GM19395 (cell line): ENCODE data around the gene FANCE.

Experiments
- ATAC-seq: cut with Tn5 transposase; IDR thresholded peaks from one replicate; pipeline ENCODE4 v1.9.1; 2021; ENCODE audit warnings: mild to moderate bottlenecking, moderate library complexity; ENCODE audit not compliant: unreplicated experiment

The FANCE gene

DNA sequence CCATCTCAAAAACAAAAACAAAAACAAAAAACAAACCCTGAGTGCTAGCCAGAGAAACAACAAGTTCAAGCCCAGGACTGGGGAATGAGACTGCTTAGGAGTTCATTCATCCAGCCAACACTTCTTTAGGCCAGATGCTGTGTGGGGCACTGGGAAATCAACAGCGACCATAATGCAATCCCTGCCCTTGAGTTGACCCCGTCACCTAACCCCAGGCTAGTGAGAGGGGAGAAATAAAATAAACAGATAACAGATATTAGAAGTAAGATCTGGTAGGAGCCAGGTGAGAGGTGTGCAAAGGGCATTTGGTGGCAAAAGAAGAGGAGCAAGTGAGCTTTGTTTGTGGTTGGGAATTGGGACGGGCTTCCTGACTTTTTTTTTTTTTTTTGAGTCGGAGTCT is 11.2 kb downstream of the FANCE start:
- no peak for ATAC-seq

DNA sequence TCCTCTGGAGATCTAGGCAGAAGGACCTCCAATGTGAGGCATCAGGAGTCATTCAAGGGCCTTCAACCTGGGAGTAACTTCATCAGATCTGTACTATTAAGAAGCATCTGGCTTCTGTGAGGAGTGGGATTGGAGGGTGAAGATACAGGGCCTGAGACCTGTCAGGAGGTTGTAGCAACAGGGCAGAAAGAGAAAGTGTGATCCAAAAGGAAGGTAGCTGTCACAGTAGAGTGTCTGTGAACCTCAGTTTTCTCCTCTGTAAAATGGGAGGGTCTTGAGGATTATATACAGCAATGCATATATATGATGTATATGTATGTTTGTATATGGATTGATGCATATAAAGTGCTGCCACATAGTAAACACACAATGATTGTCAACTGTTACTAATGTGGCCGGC is 13.5 kb downstream of the FANCE start:
- no peak for ATAC-seq

DNA sequence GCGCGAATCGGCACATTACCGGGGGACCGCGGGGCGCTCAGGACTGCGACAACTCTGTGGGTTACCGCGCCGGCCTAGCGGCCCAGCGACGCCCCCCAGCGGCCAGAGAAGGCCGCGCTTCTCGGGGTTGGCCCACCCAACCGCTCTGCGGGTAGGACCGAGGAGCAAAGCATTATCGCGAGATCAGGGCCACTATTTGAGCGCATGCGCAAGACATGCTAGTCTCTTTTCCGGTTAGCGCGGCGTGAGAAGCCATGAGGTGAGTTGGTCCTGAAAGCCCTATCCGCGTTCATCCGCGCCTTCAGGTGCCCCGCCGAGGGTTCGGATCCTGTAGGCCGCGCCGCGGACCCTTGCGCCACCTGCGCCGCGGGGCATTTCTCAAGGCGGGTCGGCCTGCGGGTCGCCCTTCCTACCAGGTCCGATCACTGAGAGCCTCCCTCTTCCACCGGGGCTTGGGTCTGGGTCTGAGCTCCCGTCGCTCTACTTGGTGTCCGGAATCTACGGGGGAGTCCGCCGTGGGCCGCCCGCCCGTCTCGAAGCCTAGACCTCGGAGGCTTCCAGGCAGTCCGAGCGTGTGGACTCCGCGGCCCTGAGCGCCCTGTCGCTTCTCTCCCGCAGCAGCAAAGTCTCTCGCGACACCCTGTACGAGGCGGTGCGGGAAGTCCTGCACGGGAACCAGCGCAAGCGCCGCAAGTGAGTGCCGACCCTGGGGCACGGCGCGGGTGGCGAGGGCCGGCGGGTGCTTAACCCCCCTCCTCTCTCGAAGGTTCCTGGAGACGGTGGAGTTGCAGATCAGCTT is 16.2 kb downstream of the FANCE start, which contains the start of gene RPL10A:
Gene RPL10A, plus strand, starts transcription at position 221 of the 799 bp plus-strand sequence. Its CDS starts 34 bp downstream, at position 255.
- ATAC-seq: peak; percentile 70

DNA sequence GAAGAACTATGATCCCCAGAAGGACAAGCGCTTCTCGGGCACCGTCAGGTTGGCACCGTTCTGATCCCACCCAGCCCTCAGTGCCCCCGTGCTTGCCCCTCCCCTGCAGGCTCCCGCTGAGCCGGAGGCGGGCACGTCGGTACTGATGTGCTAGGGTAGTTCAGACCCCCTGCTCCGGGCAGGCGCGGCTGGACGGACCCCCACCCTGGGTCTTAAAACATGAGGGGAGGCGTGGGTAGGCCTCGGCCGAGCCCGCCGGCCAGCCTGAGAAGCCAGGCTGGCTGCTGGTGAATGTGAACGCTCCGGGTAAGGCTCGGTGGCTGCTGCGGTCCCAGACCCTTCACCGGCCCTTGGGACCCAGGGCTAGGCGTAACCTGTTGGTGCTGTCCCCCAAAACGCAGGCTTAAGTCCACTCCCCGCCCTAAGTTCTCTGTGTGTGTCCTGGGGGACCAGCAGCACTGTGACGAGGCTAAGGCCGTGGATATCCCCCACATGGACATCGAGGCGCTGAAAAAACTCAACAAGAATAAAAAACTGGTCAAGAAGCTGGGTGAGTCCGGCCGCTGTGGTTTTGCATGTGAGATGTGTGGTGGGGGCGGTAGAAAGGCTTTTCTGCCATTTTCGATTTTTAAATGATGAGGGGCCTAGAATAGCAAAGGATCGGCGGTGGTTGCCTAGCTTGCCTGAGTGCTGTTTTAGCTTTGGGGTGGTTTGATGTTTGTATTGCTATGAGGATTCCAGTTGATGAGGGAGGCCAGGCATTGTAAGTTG is 17.0 kb downstream of the FANCE start:
- no peak for ATAC-seq

DNA sequence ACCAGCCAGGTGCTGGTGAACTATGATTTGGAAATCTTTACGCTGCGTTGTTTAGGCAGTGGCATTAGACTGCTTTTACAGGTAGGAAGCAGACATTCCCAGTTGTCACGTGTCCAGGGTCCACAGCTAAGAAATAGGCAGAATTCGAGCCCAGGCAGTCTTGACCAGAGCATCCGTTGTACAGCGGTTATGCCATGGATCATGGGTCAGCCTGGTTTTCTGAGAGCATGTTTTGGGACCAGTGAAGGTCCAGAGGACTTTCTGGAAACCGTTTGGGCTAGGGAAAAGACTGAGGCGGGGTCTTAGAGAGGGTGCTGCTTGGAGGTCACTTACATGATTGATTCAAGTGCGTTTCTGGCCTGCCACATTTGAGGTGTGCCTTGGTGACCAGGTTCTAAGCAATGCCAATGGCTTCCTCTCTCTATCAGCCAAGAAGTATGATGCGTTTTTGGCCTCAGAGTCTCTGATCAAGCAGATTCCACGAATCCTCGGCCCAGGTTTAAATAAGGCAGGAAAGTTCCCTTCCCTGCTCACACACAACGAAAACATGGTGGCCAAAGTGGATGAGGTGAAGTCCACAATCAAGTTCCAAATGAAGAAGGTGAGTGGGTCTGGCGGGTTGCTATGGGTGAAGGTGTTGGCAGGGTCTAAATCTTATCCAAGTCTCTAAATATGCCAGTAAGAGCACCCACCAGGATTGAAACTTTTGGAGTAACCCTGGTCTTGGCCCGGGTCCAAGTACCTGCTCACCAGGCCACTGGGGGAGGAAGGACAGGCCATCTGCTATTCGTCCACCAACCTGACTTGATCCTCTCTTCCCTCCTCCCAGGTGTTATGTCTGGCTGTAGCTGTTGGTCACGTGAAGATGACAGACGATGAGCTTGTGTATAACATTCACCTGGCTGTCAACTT is 17.9 kb downstream of the FANCE start:
- ATAC-seq: no peak

DNA sequence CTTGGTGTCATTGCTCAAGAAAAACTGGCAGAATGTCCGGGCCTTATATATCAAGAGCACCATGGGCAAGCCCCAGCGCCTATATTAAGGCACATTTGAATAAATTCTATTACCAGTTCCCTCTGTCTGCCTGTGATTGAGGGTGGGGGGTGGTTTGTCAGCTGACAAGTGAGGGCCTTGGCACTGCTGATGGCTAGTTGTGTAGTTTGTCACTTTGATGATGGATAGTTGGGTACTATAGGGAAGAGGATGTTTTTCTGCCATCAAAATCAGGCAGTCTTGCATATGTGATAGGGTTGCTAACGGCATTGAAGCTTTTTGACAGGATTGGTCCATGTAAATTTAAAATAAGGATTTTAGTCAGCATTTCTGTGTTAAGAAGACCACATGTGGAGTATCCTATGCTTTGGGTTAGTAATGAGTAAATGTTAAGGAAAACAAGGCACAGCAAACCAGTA is 18.6 kb downstream of the FANCE start:
- no peak for ATAC-seq

DNA sequence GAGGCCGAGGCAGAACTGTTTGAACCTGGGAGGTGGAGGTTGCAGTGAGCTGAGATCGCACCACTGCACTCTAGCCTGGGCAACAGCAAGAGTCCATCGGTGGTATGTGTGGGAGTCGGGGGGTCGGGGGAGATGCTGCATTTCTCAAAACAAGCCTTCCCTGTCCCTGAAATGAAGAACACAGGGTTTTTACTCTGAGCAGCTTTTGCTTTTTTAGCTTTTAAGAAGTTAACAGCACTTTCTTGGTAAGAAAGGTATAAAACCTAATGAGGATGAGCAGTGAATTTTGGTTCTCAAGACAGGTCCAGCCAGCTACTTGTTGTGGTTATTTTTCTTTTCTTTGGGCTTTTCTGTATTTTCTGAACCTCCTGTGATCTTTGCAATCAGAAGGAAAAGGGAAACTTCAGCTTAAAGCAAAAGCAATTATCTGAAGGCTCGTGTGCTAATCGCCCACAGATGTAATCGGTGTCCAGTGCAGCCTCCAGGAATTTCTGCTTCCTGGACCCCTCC is 19.8 kb downstream of the FANCE start:
- ATAC-seq: no peak

DNA sequence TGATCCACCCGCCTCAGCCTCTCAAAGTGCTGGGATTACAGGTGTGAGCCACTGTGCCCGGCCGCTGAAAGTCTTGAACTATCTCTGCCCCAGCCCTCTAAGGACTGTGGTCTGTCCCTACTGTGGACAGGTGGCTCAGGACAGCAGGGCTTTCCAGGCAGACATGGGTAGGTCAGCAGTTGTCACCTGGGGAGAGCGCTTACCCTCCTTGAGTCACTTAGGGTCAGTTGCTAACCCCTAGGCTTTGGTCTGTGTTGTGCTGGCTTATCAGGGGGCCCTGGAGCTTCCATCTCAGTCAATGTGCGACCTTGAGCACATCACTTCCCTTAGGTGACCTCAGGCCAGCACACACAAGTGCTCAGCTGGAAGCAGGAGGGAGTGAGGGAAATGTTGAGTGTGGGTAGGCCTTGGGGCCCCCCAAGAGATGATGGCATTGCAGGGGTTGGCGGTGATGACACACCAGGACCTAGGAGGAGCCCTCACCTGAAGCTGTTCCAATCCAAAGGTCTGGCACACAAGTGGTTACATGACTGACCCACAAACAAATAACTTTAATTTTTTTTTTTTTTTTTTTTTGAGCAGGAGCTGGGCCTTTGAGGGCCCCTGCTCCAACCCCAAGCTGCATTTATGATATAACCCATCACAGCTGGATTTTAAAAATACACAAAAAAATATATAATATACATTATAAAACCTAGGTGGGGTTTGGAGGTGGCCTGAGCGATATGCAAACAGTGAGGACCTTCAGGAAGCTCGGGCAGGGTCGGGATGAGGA is 21.1 kb downstream of the FANCE start:
- ATAC-seq: no peak

DNA sequence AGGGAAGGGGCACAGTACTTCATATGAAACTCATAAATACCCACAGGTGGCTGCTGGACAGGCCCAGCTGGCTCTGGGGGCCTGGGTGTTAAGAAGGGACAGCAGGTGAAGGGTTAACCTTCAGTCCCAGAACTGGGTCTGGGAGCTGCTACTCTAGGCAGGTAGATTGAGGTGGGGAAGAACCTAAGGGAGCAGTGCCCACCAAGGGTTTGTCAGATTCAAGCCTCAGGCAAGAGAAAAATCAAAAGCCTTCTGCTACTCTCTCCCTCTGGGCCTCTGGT is 21.7 kb downstream of the FANCE start:
- no peak for ATAC-seq

DNA sequence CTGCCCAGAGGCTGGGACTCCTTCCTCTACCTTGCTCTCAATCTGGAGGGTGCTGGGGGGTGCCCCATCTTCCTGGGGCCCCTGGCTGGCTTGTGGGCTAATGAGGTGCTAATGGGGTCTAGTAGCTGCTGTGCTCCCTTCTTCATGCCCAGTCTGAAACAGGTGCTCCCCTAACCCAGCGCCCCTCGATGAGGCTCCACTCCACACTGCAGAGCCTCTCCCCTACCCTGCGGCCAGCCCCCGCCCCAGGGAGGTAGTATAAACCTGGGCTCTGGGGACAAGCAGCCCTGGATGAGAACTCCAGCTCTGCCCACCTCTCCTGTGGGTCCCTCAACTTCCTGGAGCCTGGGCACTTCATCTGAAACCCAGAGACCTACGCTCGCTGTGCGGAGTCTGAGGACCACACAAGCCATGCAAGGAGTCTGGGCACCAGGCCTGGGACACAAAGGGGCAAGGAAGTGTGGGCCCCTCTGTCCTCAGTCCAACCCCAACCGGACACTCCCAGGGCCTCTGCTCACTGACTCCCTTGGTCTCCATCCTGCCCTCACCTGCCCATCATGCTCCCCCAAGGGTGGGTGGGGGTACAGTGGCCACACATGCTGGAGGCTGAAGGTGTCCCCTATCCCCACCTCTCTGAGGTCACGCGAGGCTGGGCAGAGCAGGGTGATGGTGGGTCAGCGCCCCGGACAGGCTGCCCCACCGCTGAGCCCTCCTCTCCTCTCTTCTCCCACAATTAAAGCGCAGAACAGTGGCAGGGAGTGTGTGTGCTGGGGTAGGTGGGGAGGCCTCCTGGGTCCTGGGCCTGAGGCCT is 22.2 kb downstream of the FANCE start:
- ATAC-seq: no peak

DNA sequence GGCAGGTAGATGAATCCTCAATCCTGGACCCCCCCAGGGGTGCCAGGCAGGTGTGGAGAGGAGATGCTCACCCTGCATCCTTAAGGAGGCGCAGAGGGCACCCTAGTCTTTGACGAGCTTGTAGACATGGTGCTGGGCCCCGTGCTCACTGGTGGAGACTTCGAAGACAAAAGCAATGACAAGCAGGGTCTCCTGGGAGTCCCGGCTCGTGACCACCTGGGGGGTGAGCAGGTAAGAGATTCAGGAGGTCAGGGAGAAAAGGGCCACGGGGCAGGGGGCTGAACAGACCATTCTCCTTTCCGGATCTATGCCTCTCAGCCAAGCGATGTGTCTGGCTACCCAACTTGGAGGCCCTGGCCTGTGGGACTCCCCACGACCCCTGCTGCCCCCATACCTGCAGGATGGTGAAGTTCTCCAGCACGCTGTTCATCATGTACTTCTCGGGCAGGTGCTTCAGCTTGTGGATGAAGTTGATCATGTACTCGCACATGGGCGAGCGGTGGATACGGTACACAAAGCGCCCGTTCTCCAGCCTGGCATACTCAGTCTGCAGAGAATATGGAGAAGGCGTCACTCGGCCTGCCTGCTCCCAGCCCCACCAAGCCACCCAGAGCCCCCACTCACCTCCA is 22.9 kb downstream of the FANCE start:
- no peak for ATAC-seq

DNA sequence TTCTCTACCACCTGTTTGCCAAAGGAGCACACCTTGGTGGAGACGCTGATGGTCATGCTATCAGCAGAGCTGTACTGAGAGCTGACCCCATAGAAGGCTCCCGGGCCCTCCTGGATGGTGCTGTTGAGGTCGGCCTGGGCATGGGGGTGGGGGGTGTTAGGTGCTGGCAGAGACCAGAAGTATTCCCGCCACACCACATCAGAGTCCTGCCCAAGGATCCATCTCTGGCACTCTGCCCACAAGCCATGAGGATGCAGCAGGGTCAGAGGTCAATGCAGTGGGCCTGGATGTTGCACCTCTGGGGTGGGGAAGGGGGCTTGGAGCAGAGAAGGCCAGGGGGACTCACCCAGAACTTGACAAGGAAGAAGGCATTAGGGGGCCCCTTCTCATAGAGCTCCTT is 23.4 kb downstream of the FANCE start:
- no peak for ATAC-seq

DNA sequence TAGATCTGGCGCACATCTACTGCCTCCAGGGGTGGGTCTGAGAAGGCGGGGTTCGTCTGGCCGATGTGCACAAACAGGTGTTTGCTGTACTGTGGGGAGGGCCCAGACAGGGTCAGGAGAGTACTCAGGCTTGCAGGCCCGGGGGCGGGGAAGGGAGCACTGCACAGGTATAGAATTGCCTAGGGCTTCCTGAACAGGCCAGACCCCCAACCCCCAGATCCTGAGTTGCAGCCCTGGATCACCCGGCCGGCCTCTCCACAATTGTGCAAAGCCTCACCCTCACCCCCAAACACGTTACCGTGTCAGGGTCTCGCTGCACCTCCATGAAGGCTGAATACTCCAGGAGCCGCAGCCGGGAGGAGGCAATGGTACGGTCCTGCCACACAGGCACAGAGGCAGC is 23.9 kb downstream of the FANCE start:
- no peak for ATAC-seq

DNA sequence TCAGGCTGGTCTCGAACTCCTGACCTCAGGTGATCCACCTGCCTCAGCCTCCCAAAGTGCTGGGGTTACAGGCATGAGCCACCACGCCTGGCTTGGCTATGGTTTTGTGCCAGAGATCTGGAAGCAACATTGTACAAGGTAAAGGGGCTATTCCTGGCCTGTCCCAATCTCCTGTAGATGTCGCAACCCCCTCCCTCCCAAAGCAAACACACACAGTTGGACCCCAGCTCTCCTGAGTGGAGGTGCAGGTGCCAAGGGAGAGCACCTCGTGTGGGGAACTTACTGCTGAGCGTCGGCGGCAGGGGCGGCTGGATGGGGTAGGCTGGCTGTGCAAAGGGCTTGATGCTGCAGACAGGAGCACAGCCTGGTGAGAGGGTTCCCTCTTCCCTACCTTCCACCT is 24.9 kb downstream of the FANCE start:
- ATAC-seq: no peak

DNA sequence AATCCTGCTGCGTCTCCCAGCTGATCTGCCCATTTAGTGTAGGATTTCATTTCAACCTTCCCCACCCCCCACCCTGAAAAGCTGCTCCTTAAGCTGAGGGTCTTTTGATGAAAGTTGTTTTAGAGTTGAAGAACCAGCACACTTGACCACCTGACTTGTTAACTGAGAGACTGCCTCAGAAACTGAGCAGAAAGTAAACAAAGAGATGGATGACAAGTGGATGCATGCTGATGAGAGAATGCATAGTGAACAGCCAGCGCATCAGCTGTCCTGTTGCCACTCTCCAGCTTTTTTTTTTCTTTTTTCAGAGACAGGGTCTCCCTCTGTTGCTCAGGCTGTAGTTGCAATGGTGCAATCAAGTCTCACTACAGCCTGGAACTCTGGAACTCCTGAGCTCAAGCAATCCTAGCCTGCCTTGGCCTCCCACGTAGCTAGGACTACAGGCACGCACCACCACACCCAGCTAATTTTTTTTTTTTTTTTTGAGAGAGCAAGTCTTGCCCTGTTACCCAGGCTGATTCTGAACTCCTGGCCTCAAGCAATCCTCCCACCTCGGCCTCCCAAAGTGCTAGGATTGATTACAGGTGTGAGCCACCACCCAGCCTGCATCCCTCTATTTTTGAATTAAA is 25.5 kb downstream of the FANCE start:
- no peak for ATAC-seq

DNA sequence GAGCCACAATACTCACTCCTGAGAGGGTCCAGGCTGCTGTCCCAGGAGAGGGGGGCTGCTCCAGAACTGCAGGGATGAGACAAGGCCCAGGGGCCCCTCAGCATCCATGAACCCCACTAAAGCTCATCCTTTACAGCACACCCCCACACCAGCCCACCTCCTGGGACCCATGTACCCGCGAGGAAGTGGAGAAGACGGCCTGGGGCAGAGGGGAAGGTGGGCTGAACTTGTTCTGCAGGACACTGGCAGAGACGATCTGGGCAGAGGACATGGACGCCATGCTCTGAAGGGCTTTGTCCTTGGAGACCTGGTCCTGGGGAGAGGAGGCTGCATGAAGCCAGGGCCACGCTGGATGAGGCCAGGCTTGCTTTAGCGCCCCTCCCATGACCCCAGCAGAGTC is 26.1 kb downstream of the FANCE start:
- no peak for ATAC-seq

DNA sequence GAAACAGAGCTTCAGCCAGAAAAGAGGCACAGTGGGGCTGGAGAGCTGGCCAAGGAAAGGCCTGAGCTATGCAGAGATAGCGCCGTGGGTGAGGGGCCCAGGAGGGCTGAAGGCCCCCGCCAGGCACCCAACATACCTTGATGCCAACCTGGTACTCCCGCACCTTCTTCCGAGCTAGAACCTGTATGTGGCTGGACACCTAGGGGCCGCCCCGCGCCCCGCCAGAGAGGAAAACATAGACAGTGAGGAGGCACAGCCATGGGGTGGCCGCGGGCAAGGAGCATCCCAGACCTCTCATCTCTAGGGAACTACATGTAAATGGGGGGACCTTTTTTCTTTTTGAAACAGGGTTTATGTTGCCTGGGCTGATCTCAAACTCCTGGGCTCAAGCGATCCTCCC is 28.0 kb downstream of the FANCE start:
- ATAC-seq: no peak

DNA sequence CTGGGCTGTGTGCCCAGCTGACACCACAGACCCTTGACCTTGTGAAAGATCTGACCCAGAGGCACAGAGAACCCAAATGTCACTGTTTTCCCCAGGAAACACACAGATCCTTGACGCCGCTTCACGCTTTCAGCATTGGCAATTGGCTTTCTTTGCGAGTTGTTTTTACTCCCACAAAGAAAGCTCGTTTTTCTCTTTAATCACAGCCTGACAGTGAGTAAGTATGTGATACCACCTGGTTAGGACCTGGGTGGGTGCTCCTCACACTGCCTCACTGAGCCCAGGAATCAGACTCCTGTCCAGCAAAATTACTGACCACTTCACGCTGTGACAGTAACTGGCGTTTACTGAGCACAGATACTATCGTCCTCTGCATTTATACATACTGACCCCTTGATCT is 29.1 kb downstream of the FANCE start:
- no peak for ATAC-seq

DNA sequence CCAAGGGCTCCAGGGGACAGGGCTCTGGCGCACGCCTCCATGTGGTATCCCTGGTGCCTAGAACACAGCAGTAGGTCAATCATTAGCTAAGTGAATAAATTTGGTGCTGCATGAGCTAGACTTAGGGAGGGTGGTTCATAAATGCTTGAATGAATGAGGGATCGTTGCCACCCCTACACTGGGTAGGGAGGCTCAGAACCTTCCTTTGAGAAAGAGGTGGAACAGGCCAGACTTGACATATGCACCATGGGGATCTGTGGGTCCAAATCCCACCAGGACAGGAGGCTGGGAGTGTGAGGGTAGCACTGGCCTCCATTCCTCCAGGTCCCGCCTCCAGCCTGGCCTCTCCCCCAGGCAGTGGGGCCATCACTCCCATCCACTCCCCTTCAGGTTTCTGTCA is 30.9 kb downstream of the FANCE start:
- ATAC-seq: no peak
